ENCODE measurements around the gene ASPRV1. TPM values are rescaled to one million over a fixed set of nuclear protein-coding genes. Genes with fewer than 3 reads are reported as not detected.

ASPRV1 gene
- total and polyA plus RNA-seq, 2 donors (not counting 3 experiments of a cell fraction or from before 2014, with no cell fraction given) = 0.15 to 0.22 TPM

- dilution Hi-C loops (cut with MboI; ENCODE audit: extremely low pct_ligation_motif_present, low sequenced_read_pairs) (no loop called here), intact Hi-C loops (cut with micrococcal nuclease) (no loop called here)
- CTCF ChIA-PET = no interaction called here
- no peaks in the 10 kb centered on the region for H3K36me3 ChIP-seq (ENCODE audit: control insufficient read depth in 2 of 2, extremely low read depth in 1 of 2, insufficient read depth in 2 of 2, low read length in 2 of 2)
- no peak overlapping the region for H3K4me3 ChIP-seq (replicated peaks in 1 of 3; ENCODE audit: insufficient read depth in 1 of 3, low read depth in 1 of 3, low read length in 3 of 3)
- no peaks in the 10 kb centered on the region for H3K79me2 ChIP-seq (ENCODE audit: control insufficient read depth, insufficient read depth, low read length)
- no peaks in the 10 kb centered on the region for H4K20me1 ChIP-seq (replicated peaks; ENCODE audit: control insufficient read depth, extremely low read depth, insufficient read depth, low read length)
- no peak overlapping the region for H3K9ac ChIP-seq (replicated peaks; ENCODE audit: extremely low read depth, insufficient read depth, low read length)
- FAIRE-seq = no peak
- H3K27ac ChIP-seq (ENCODE audit: insufficient read depth, low read depth, low read length) = no peak overlapping the region
- no TSS peak for BruUV-seq (replicated peaks)
- H2AFZ ChIP-seq (ENCODE audit: low read depth, low read length) = no peak overlapping the region
- peaks cover 16 to 23% of the 10 kb centered on the region in 2 experiments for H3K27me3 ChIP-seq (ENCODE audit: control insufficient read depth in 2 of 2, insufficient read depth in 2 of 2, low read length in 2 of 2)
- DNase-seq (ENCODE audit: low read depth, low spot score) = no peak
- POLR2A ChIA-PET = no interaction called here
- TF ChIP-seq POLR2A (IDR thresholded peaks at IDR 0.05; ENCODE audit: low read depth, low read length) = no peak
- TF ChIP-seq MYC (IDR thresholded peaks at IDR 0.05; ENCODE audit: low read depth, low read length) = no peak
- TF ChIP-seq GATA2 (IDR thresholded peaks at IDR 0.05; ENCODE audit: insufficient read depth, insufficient read length, low read depth, low read length) = no peak
- no peak for TF ChIP-seq MAX (IDR thresholded peaks at IDR 0.05; ENCODE audit: insufficient read depth, insufficient read length)
- TF ChIP-seq EZH2 (IDR thresholded peaks at IDR 0.05; ENCODE audit: borderline replicate concordance, low read depth, low read length, severe bottlenecking) = no peak
- TF ChIP-seq CTCF (IDR thresholded peaks at IDR 0.05; ENCODE audit: extremely low read depth in 1 of 2, insufficient read depth in 1 of 2, low read depth in 1 of 2, low read length in 2 of 2) = no peak
- TF ChIP-seq FOS (IDR thresholded peaks at IDR 0.05; ENCODE audit: borderline replicate concordance, insufficient read depth, low read length) = no peak
- TF ChIP-seq JUN (IDR thresholded peaks at IDR 0.05; ENCODE audit: borderline replicate concordance, insufficient read depth, insufficient read length, low read depth) = no peak
- TF ChIP-seq POLR2AphosphoS5 (IDR thresholded peaks at IDR 0.05; ENCODE audit: insufficient read depth, low read depth, low read length) = no peak
- H3K4me1 ChIP-seq (ENCODE audit: control insufficient read depth, extremely low read depth, insufficient read depth, low read length) = no peaks in the 10 kb centered on the region
- no peaks in the 10 kb centered on the region for H3K9me1 ChIP-seq (replicated peaks; ENCODE audit: control insufficient read depth, extremely low read depth, insufficient read depth, low read length)
- H3K9me3 ChIP-seq (replicated peaks; ENCODE audit: control insufficient read depth, insufficient read depth, low read length) = no peaks in the 10 kb centered on the region
- no peak overlapping the region for H3K4me2 ChIP-seq (ENCODE audit: insufficient read depth, low read length)
Observed at GRCh38 chr2:69958480-69958879, 3.0 kb downstream of the ASPRV1 start.

Measured in endothelial cell of umbilical vein (primary cell).